Smooth muscle cell (in vitro differentiated cells): ENCODE measurements around the gene PTPRK. TPM values are rescaled to one million over a fixed set of nuclear protein-coding genes. Genes with fewer than 3 reads are reported as not detected.

Experiments used
- DNase-seq: peaks from one replicate; lab custom pipeline; 2025; ENCODE audit not compliant: unreplicated experiment; lab: John Stamatoyannopoulos, UW
- H2AFZ ChIP-seq: fragments of 200-600 bp; sonication (generic); 2 replicates; pipeline ENCODE4 v1.6.0; 2016; ENCODE audit warnings: antibody characterized with exemption, low read depth, mild to moderate bottlenecking
- H3F3A ChIP-seq: fragments of 200-600 bp; sonication (generic); 2 replicates; pipeline ENCODE4 v1.6.0; 2017; ENCODE audit warnings: antibody characterized with exemption, low read depth
- H3K27ac ChIP-seq: fragments of 200-600 bp; sonication (generic); 2 replicates; pipeline ENCODE4 v1.5.1; 2016; ENCODE audit warnings: low read depth, mild to moderate bottlenecking
- H3K27me3 ChIP-seq: fragments of 200-600 bp; sonication (generic); 2 replicates; pipeline ENCODE4 v1.6.1; 2016; ENCODE audit warnings: low read depth, mild to moderate bottlenecking
- H3K36me3 ChIP-seq: fragments of 200-600 bp; sonication (generic); 2 replicates; pipeline ENCODE4 v1.5.1; 2016; ENCODE audit warnings: low read depth
- H3K4me1 ChIP-seq: fragments of 200-600 bp; sonication (generic); 2 replicates; pipeline ENCODE4 v1.5.1; 2016; ENCODE audit warnings: low read depth
- H3K4me2 ChIP-seq: fragments of 200-600 bp; sonication (generic); 2 replicates; pipeline ENCODE4 v1.6.0; 2016; ENCODE audit warnings: mild to moderate bottlenecking
- H3K4me3 ChIP-seq: fragments of 200-600 bp; sonication (generic); 2 replicates; pipeline ENCODE4 v1.5.1; 2016; ENCODE audit warnings: mild to moderate bottlenecking
- H3K79me2 ChIP-seq: fragments of 200-600 bp; sonication (generic); 2 replicates; pipeline ENCODE4 v1.6.0; 2016; ENCODE audit warnings: low read depth, mild to moderate bottlenecking
- H3K9ac ChIP-seq: fragments of 200-600 bp; sonication (generic); 2 replicates; pipeline ENCODE4 v1.6.0; 2016; ENCODE audit warnings: low read depth
- H3K9me3 ChIP-seq: fragments of 200-600 bp; sonication (generic); replicated peaks from 2 replicates; pipeline ENCODE4 v1.5.1; 2016; ENCODE audit warnings: low read depth
- H4K20me1 ChIP-seq: fragments of 200-600 bp; sonication (generic); 2 replicates; pipeline ENCODE4 v1.6.0; 2016; ENCODE audit warnings: low read depth
- WGBS: methylation state at CpG from one replicate; pipeline ENCODE4 v1.1.7; 2016; ENCODE audit warnings: low lambda C conversion rate; 5-methylcytosine and 5-hydroxymethylcytosine counted together
- polyA plus RNA-seq: library from polyadenylated mRNA; unstranded; fragments of >200 nt; fragmentation: Nextera tagmentation; extraction: Ambion mirVana; gene quantifications from 2 replicates; pipeline ENCODE4 v1.2.1, GENCODE V29; 2016
- total RNA-seq: library from RNA; depleted of rRNA; stranded (reverse); fragments of >200 nt; gene quantifications from 2 replicates; pipeline ENCODE4 v1.2.3, GENCODE V29; 2014
- TF ChIP-seq, protein P1 (sequence below): fragments of 200-600 bp; sonication (generic); IDR thresholded peaks from 2 replicates; pipeline ENCODE4 v1.5.1; 2017; ENCODE audit warnings: borderline replicate concordance, mild to moderate bottlenecking, antibody characterized with exemption; ENCODE audit not compliant: insufficient read depth, poor library complexity, severe bottlenecking

The PTPRK gene
- total and polyA plus RNA-seq, 2 experiments from 2014 or later = 21.7 to 50.4 TPM

DNA sequence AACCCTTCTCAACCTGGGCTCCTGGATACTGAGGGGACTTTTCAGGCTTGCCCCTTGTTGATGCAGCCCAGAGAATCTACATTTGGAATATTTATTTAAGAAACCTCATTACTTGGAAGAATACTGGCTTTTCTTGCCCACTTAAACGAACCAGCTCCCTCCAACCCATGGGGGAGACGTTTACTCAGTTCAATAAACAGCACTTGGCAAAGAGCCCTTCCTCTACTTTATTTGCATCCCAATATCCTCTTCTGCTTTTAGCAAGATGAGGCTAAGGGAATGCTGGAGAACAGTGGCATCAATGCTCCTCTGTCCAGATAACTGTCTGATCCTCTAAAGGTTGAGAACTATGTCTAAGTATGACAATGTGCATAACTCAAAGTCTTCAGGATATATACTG lies 22.2 kb downstream of the PTPRK start:
- no peak for DNase-seq
- Histone ChIP-seq H2AFZ (no peak overlapping the region), H3K4me3 (no peak overlapping the region), H3K27ac (no peak overlapping the region), H3F3A (no peaks in the 10 kb centered on the region), H3K9me3 (no peaks in the 10 kb centered on the region), H3K36me3 (no peaks in the 10 kb centered on the region), H3K27me3 (no peaks in the 10 kb centered on the region), H3K4me1 (peaks cover 21% of the 10 kb centered on the region), H4K20me1 (peaks cover 43% of the 10 kb centered on the region), H3K9ac (no peak overlapping the region), H3K4me2 (no peak overlapping the region), H3K79me2 (peaks cover 81% of the 10 kb centered on the region)
- TF ChIP-seq, protein P1, sequence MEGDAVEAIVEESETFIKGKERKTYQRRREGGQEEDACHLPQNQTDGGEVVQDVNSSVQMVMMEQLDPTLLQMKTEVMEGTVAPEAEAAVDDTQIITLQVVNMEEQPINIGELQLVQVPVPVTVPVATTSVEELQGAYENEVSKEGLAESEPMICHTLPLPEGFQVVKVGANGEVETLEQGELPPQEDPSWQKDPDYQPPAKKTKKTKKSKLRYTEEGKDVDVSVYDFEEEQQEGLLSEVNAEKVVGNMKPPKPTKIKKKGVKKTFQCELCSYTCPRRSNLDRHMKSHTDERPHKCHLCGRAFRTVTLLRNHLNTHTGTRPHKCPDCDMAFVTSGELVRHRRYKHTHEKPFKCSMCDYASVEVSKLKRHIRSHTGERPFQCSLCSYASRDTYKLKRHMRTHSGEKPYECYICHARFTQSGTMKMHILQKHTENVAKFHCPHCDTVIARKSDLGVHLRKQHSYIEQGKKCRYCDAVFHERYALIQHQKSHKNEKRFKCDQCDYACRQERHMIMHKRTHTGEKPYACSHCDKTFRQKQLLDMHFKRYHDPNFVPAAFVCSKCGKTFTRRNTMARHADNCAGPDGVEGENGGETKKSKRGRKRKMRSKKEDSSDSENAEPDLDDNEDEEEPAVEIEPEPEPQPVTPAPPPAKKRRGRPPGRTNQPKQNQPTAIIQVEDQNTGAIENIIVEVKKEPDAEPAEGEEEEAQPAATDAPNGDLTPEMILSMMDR = no peak
- WGBS = 19% methylated on average over 2 of the region's 2 CpGs

DNA sequence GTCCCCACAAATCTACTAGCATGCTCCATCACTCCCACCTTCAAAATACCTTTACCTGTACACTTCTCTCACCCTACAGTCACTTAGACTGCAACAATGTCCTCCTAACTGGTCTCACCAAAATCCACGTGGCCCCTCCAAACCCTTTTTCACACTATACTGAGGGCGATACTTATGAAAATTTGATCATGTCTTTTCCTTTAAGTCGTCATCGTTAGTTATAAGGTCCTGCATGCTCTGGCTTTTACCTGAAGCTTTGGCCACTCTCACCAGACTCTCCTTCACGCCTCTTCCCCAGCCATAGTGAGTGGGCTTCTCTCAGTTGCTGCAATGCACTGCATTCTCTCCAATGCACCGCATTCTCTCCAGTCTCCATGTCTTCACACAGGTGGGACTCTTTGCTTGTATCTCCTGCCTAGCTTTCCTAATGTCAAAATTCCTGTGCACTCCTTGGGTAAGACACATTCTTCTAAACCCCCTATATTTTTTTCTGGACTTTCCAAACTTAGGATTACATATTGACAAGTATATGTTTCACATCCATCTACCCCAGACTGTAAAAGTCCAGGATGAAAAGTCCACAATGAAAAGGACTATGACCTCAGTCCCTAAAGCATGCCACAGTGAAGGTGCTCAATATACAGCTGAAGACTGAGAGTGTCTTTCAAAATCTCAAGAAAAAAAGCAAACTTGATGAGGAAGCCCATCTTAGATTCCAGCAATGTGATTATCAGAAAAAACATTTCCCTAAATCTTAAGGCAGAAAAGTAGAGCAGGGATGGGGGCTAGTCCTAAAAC lies 24.7 kb downstream of the PTPRK start:
- 94% methylated on average over 6 of the region's 6 CpGs for WGBS
- H4K20me1 ChIP-seq = peaks cover 34% of the 10 kb centered on the region
- H3K36me3 ChIP-seq = no peaks in the 10 kb centered on the region

GRCh38 chr6:128494440-128494839 lies 26.0 kb downstream of the PTPRK start:
- peaks cover 45% of the 10 kb centered on the region for H3K79me2 ChIP-seq
- peaks cover 34% of the 10 kb centered on the region for H4K20me1 ChIP-seq

More for the DNA sequence above, 24.7 kb downstream of the PTPRK start:
- H3K27ac ChIP-seq = no peak overlapping the region
- H2AFZ ChIP-seq = no peak overlapping the region
- no peak overlapping the region for H3K4me2 ChIP-seq
- H3K9ac ChIP-seq = no peak overlapping the region
- H3K4me3 ChIP-seq = no peak overlapping the region
- peaks cover 56% of the 10 kb centered on the region for H3K79me2 ChIP-seq
- H3K27me3 ChIP-seq = no peaks in the 10 kb centered on the region
- peaks cover 35% of the 10 kb centered on the region for H3K4me1 ChIP-seq
- no peaks in the 10 kb centered on the region for H3K9me3 ChIP-seq
- TF ChIP-seq, protein P1 = no peak
- DNase-seq = no peak
- H3F3A ChIP-seq = no peaks in the 10 kb centered on the region

More at GRCh38 chr6:128494440-128494839, 26.0 kb downstream of the PTPRK start:
- no peak for DNase-seq
- Histone ChIP-seq H2AFZ (no peak overlapping the region), H3K4me2 (no peak overlapping the region), H3K4me1 (peaks cover 36% of the 10 kb centered on the region), H3K9me3 (no peaks in the 10 kb centered on the region), H3K27ac (no peak overlapping the region), H3K36me3 (no peaks in the 10 kb centered on the region), H3K4me3 (no peak overlapping the region), H3K9ac (no peak overlapping the region), H3K27me3 (no peaks in the 10 kb centered on the region), H3F3A (no peaks in the 10 kb centered on the region)
- TF ChIP-seq, protein P1 = no peak
- 74% methylated on average over 5 of the region's 5 CpGs for WGBS
